C4-2B (cell line): ENCODE results near the gene RAB6A.

ENCODE experiments used
- H3K27ac ChIP-seq: fragments of 450-650 bp; 2 replicates; pipeline ENCODE4 v1.5.1; 2017
- ZFX ChIP-seq: fragments of 450-650 bp; IDR thresholded peaks from 2 replicates; pipeline ENCODE4 v1.6.1; 2017
- TF ChIP-seq, protein P1 (sequence below): fragments of 450-650 bp; conservative IDR thresholded peaks from 2 replicates; pipeline ENCODE4 v1.5.1; 2017; ENCODE audit warnings: mild to moderate bottlenecking

RAB6A gene

DNA sequence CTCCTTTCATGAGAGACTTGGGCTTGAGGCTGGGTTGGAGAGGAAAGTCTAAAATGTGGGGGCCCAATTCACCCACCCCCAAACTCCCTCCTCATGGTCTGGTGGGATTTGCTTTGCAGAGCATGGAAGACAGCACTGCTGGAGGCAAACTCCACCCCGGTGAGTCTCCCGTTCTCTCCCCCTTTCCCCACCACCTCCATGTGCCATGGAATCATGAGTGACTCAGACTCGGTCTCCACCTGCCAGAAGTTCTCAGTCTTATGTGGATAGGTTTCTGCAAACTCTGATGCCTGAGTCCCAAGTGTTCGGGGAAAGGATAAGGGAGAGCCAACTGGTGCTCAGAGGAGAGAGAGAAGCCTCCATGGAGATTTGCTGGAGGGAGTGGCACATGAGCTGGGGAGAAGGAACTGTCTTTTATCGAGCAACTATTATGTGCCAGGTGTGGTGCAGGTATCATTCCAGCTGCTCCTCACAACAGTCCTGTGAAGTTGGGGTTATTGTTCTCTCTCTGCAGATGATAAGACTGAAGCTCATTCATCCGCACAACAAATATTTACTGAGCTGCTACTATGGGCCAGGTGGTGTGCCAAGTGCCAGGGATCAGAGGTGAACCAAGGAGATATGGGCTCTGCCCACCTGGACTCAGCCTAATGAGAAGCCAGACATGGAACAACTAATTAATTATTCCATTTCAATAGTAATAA lies 107.9 kb downstream of the RAB6A start:
- no peak for TF ChIP-seq ZFX
- TF ChIP-seq, protein P1, sequence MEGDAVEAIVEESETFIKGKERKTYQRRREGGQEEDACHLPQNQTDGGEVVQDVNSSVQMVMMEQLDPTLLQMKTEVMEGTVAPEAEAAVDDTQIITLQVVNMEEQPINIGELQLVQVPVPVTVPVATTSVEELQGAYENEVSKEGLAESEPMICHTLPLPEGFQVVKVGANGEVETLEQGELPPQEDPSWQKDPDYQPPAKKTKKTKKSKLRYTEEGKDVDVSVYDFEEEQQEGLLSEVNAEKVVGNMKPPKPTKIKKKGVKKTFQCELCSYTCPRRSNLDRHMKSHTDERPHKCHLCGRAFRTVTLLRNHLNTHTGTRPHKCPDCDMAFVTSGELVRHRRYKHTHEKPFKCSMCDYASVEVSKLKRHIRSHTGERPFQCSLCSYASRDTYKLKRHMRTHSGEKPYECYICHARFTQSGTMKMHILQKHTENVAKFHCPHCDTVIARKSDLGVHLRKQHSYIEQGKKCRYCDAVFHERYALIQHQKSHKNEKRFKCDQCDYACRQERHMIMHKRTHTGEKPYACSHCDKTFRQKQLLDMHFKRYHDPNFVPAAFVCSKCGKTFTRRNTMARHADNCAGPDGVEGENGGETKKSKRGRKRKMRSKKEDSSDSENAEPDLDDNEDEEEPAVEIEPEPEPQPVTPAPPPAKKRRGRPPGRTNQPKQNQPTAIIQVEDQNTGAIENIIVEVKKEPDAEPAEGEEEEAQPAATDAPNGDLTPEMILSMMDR = no peak
- H3K27ac ChIP-seq = no peak overlapping the region

DNA sequence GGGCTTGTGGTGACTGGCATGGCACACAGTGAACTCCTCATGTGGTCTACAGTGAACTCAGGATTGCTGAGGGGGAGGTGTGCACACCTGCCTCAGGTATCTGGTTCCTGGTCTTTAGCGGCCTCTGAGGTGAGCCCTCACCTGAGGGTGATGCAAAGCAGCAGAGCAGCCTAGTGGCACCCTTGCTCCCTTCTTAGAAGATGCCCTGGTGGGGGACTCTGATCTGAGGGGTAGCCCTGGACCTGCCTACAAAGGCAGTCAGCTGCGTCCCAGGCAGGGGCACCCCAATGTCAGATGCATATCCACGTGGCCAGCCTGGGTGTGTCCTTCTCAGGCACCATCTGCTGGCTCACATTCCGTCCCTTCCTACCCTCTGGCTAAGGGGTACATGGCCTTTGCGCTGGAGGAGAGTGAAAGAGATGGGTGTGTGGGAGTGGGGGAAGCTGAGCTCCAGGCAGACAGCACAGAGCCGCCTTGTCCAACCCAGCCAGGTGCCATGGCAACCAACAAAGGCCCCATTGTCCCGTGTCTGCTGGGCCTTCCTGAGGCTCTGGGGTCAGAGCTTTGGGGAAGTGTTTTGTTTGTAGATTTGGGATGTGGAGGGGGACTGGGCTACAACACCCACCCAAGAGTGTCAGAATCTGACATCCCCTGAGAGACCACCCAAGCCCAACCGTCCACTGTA lies 108.7 kb downstream of the RAB6A start:
- no peak overlapping the region for H3K27ac ChIP-seq
- TF ChIP-seq, protein P1 = no peak
- TF ChIP-seq ZFX = no peak

DNA sequence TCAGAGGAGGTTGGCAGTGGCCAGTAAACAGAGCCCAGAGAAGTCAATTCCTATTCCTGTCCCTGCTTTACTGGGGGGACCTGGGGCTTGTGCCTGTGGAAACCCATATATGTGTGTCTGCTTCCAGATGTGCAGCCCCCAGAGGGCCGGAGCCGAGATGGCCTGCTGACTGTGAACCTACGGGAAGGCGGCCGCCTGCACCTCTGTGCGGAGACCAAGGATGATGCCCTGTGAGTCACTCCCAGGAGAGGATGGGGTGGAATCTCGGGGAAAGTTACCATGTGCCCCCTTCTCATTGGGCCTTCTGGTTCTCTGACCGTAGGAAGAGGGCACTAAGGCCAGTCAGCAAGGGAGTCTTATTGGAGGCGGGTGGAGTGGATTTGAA lies 109.2 kb downstream of the RAB6A start:
- no peak for TF ChIP-seq ZFX
- TF ChIP-seq, protein P1 = no peak
- H3K27ac ChIP-seq = no peak overlapping the region

DNA sequence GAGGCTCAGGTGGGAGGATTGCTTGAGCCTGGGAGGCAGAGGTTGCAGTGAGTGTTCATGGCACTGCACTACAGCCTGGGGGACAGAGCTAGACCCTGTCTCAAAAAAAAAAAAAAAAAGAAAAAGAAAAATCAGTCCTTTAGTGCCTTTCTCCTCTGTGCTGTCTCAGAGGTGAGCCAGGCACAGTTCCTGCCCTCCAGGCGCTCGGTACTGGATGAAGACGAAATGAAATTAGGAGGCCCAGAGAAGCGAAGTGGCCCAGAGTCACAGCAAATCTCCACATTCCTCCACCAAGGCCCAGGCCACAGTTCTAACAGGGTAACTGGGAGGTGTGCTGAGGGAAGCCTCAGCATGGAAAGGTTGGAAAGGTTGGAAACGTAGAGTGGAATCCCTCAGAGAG lies 109.6 kb downstream of the RAB6A start:
- no peak overlapping the region for H3K27ac ChIP-seq
- no peak for TF ChIP-seq ZFX
- TF ChIP-seq, protein P1 = no peak

DNA sequence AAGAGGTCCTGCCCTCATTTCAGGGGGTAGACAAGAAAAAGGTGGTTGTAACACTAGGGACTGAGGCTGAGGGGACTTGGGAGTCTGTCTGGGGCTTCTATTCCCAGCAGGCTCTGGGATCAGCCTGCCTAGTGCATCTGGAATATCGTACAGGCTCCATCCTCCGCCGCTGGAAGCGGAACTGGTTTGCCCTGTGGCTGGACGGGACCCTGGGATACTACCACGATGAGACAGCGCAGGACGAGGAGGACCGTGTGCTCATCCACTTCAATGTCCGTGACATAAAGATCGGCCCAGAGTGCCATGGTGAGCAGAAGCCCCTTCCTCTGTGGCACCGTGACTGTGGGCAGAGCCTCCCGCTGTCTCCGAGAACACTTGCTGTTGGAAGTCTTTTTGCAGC lies 110.5 kb downstream of the RAB6A start:
- TF ChIP-seq ZFX = no peak
- TF ChIP-seq, protein P1 = no peak
- no peak overlapping the region for H3K27ac ChIP-seq

DNA sequence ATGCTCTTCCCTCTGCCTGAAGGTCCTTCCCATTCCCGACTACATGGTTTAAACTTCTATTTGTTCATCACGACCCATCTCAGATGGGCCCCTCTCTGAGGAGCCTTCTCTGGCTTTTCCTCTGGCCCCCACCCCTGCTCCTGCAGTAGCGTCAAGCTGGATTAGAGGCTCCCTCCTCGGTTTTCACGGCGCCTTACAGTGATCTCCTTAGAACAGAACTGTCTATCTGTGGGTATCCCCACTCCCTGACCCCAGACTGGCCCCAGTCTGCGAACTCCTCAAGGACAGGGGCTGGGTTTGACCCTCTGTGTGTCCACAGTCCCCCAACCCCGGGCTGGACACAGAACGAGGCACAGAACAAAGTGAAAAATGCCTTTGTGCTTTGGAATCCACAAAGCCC lies 111.7 kb downstream of the RAB6A start:
- no peak overlapping the region for H3K27ac ChIP-seq
- TF ChIP-seq, protein P1 = no peak
- TF ChIP-seq ZFX = no peak

DNA sequence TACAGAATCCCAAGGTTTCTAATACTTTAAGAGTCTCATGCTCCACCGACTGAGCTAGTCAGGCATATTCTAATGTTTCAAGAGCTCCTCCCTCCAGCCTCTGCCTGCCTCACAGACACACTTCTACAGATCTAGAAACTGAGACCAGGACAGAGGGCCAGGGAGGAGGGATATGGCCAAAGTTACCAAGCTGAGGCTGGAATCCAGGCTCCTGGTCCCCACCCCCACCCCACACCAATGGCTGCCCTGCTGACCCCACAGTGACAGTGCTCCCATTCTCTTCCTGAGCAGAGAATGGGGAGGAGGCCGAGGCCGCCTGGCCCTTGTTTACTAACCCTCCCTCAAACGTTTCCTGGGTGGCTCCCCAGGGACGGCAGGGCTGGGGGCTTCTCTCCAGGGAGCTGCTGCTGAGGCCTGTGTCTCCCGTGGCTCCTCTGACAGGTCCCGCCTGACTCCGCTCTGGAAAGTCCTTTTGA lies 112.3 kb downstream of the RAB6A start:
- TF ChIP-seq ZFX = no peak
- TF ChIP-seq, protein P1 = no peak
- no peak overlapping the region for H3K27ac ChIP-seq
